HG02981 (cell line): Measurements from ENCODE around the gene TMPRSS4.

Experiments
- ATAC-seq: cut with Tn5 transposase; IDR thresholded peaks from one replicate; pipeline ENCODE4 v1.9.1; 2021; ENCODE audit warnings: mild to moderate bottlenecking, moderate library complexity; ENCODE audit not compliant: unreplicated experiment

The TMPRSS4 gene

GRCh38 chr11:118132385-118133151, 55.7 kb downstream of the TMPRSS4 start:
- no peak for ATAC-seq

GRCh38 chr11:118133816-118134215, 56.9 kb downstream of the TMPRSS4 start:
- ATAC-seq, result no peak

- no peak for ATAC-seq
These were observed 58.3 kb downstream of the TMPRSS4 start for GRCh38 chr11:118135051-118135795.

- ATAC-seq, result no peak
These were observed 58.9 kb downstream of the TMPRSS4 start for GRCh38 chr11:118135796-118136165.

- ATAC-seq, result no peak
These were observed 59.5 kb downstream of the TMPRSS4 start for GRCh38 chr11:118136341-118136740.

- ATAC-seq, result no peak
These were observed 59.9 kb downstream of the TMPRSS4 start for GRCh38 chr11:118136801-118137200.

GRCh38 chr11:118138839-118139420, 62.1 kb downstream of the TMPRSS4 start:
- no peak for ATAC-seq

GRCh38 chr11:118139578-118139977, 62.7 kb downstream of the TMPRSS4 start:
- ATAC-seq, result no peak

GRCh38 chr11:118142081-118142480, 65.2 kb downstream of the TMPRSS4 start:
- ATAC-seq, result no peak

- ATAC-seq, result no peak
These were observed 65.9 kb downstream of the TMPRSS4 start for GRCh38 chr11:118142809-118143208.

- ATAC-seq, result no peak
These were observed 66.8 kb downstream of the TMPRSS4 start for GRCh38 chr11:118143661-118144185.

- no peak for ATAC-seq
These were observed 67.7 kb downstream of the TMPRSS4 start for GRCh38 chr11:118144301-118145268.

GRCh38 chr11:118145285-118146227, 68.7 kb downstream of the TMPRSS4 start:
- peak; percentile 93 for ATAC-seq

GRCh38 chr11:118146554-118146953, 69.7 kb downstream of the TMPRSS4 start:
- no peak for ATAC-seq

- no peak for ATAC-seq
These were observed 70.6 kb downstream of the TMPRSS4 start for GRCh38 chr11:118147502-118147901.

- no peak for ATAC-seq
These were observed 71.4 kb downstream of the TMPRSS4 start for GRCh38 chr11:118148240-118148639.

GRCh38 chr11:118148856-118149255, 72.0 kb downstream of the TMPRSS4 start:
- no peak for ATAC-seq

- no peak for ATAC-seq
These were observed 72.6 kb downstream of the TMPRSS4 start for GRCh38 chr11:118149493-118149892.

- ATAC-seq, result no peak
These were observed 74.6 kb downstream of the TMPRSS4 start for GRCh38 chr11:118151431-118151830.
